ENCODE results near the gene PARD3.

The PARD3 gene

GRCh38 chr10:34206078-34206934, 608.8 kb downstream of the PARD3 start:
- ATAC-seq (ENCODE audit: low read depth), result no peak
- H3K36me3 Mint-ChIP-seq, result no peaks in the 10 kb centered on the region
- peaks cover 2% of the 10 kb centered on the region for H3K9me3 Mint-ChIP-seq
- no peak for DNase-seq (ENCODE audit: low spot score in 2 of 2)
- no peak overlapping the region for H3K4me3 Mint-ChIP-seq
- H3K27ac Mint-ChIP-seq, result no peak overlapping the region
- peaks cover 1% of the 10 kb centered on the region for H3K27me3 Mint-ChIP-seq
- H3K4me1 Mint-ChIP-seq, result no peaks in the 10 kb centered on the region

DNA sequence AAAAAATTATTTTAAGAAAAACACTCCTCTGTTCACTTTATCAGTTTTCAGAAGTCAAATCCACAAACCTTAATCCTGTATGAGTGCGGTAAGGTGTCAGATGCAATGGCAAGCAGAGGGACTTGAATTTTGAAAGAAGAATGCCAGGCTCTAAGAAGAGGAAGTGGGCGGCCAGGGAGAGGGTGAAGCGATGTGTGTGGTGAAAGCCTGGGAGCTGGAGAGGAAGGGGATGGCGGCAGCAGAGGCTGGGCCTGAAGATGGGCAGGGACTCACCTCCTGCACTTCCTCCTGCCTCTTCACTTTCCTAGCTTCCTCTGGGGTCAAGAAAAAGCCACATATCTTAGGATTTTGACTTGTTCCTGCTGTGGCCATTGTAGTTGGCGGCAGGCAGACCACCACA, 609.6 kb downstream of the PARD3 start:
- H3K27me3 Mint-ChIP-seq, result peaks cover 1% of the 10 kb centered on the region
- DNase-seq (ENCODE audit: low spot score in 2 of 2) (no peak), ATAC-seq (ENCODE audit: low read depth) (no peak)
- no peaks in the 10 kb centered on the region for H3K36me3 Mint-ChIP-seq
- H3K4me3 Mint-ChIP-seq, result no peak overlapping the region
- no peaks in the 10 kb centered on the region for H3K9me3 Mint-ChIP-seq
- H3K4me1 Mint-ChIP-seq, result no peaks in the 10 kb centered on the region
- H3K27ac Mint-ChIP-seq, result no peak overlapping the region

DNA sequence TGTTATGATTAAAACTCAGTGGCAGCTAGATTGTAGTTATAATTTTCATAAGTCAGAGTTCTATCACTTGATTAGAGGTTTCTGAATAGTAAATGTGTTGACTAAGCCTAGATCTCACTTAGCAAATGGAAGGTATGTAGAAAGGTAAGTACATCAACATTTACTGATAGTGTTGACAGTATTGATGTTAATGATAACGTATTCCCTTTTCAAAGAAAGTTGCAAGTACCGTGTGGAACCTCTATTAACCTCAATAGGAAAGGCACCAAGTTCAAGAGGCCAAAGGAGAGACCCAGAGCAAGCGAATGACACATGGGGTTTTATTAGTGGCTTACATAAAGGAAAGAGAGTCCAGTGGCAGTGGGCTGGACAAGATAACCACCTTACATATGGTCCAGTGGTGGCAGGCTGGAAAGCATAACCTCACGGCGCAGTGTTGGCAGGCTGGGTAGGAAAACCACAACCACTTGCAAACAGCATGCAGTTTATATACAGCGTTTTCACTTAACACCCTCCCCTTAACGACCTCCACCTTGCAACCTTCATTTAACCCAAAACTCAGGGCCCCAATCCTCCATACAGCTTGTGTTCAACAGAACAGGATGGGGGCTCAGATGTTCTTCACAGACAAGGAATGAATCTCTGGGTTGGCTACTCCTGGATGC, 611.0 kb downstream of the PARD3 start:
- Mint-ChIP-seq H3K4me1 (no peaks in the 10 kb centered on the region), H3K36me3 (no peaks in the 10 kb centered on the region), H3K27ac (no peak overlapping the region), H3K9me3 (no peaks in the 10 kb centered on the region), H3K4me3 (no peak overlapping the region), H3K27me3 (peaks cover 1% of the 10 kb centered on the region)
- no peak for DNase-seq (ENCODE audit: low spot score in 2 of 2)
- ATAC-seq (ENCODE audit: low read depth), result no peak

DNA sequence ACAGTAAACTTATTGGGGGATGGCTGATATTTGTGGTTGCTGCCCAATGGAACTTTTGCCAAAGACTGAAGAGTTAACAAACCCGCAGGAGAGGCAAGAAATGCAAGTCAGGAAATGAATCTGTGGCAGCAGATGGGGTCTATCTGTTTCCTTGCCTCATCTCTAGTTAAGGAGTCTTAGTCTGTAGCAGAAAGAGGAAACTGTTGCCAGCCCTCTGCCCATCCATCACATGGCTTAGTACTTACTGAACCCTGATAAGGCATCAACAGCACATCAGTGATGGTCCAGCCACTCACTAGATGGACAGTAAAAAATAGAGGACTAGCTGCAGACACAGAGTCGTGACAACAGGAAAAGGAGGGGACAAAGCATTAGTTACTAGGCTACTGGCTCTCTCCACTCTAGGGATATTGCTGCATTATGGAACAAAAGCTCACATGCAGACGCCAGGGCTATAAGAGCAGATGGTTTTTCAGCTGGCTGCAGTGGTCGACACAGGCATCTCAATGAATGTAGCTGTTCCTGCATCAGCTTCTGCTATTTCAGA, 614.7 kb downstream of the PARD3 start:
- no peaks in the 10 kb centered on the region for H3K9me3 Mint-ChIP-seq
- no peak for DNase-seq (ENCODE audit: low spot score in 2 of 2)
- H3K4me3 Mint-ChIP-seq, result no peak overlapping the region
- no peak overlapping the region for H3K27ac Mint-ChIP-seq
- no peaks in the 10 kb centered on the region for H3K4me1 Mint-ChIP-seq
- H3K27me3 Mint-ChIP-seq, result peaks cover 1% of the 10 kb centered on the region
- ATAC-seq (ENCODE audit: low read depth), result no peak
- no peaks in the 10 kb centered on the region for H3K36me3 Mint-ChIP-seq

GRCh38 chr10:34198953-34199352, 616.1 kb downstream of the PARD3 start:
- no peaks in the 10 kb centered on the region for H3K36me3 Mint-ChIP-seq
- no peak for DNase-seq (ENCODE audit: low spot score in 2 of 2)
- no peaks in the 10 kb centered on the region for H3K27me3 Mint-ChIP-seq
- H3K9me3 Mint-ChIP-seq, result no peaks in the 10 kb centered on the region
- H3K27ac Mint-ChIP-seq, result no peak overlapping the region
- H3K4me3 Mint-ChIP-seq, result no peak overlapping the region
- ATAC-seq (ENCODE audit: low read depth), result no peak
- H3K4me1 Mint-ChIP-seq, result no peaks in the 10 kb centered on the region

- ATAC-seq (ENCODE audit: low read depth) (no peak), DNase-seq (ENCODE audit: low spot score in 2 of 2) (no peak)
- Mint-ChIP-seq H3K27ac (no peak overlapping the region), H3K9me3 (no peaks in the 10 kb centered on the region), H3K4me3 (no peak overlapping the region), H3K36me3 (no peaks in the 10 kb centered on the region), H3K4me1 (no peaks in the 10 kb centered on the region), H3K27me3 (no peaks in the 10 kb centered on the region)
Measured at GRCh38 chr10:34196058-34196433, 619.0 kb downstream of the PARD3 start.

- Mint-ChIP-seq H3K36me3 (no peaks in the 10 kb centered on the region), H3K4me3 (no peak overlapping the region)
- no peak for ATAC-seq (ENCODE audit: low read depth)
Measured at GRCh38 chr10:34195364-34196057, 619.6 kb downstream of the PARD3 start.

DNA sequence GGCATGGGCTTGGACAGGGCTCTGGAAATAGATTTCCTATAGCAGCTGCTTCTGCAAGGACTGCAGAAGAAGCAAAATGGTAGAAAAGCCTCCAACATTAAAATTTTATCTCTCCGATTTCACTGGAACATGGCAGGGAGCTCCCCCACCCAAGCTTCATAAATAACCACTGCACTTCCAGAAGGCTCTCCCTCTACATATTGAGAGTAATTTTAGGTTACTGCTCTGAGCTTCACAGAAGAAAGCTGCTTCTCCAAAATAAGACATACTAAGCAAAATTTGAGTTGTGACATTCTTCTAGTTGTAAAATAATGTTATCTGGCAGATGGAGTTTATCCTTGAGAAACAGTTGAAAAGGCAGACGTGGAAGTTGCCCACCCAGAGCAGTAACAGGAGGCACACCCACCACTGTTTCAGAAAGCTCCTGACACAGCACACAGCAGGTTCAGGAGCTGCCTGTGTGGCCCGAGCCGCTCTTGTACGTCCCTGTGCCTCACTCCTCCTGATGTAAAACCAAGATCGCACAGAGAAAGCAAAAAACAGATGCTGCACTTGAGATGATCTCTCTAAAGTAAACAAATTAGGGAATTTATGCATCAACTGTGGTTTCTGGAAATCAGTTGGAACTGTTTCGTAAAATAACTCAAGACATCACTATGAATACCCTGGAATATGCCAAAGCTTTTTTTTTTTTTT, 621.0 kb downstream of the PARD3 start:
- Mint-ChIP-seq H3K4me3 (no peak overlapping the region), H3K27ac (no peak overlapping the region), H3K27me3 (no peaks in the 10 kb centered on the region), H3K36me3 (no peaks in the 10 kb centered on the region), H3K4me1 (no peaks in the 10 kb centered on the region), H3K9me3 (no peaks in the 10 kb centered on the region)
- no peak for DNase-seq (ENCODE audit: low spot score in 2 of 2)
- no peak for ATAC-seq (ENCODE audit: low read depth)

More at GRCh38 chr10:34195364-34196057, 619.6 kb downstream of the PARD3 start:
- no peaks in the 10 kb centered on the region for H3K9me3 Mint-ChIP-seq
- H3K27me3 Mint-ChIP-seq, result no peaks in the 10 kb centered on the region
- H3K4me1 Mint-ChIP-seq, result no peaks in the 10 kb centered on the region
- no peak overlapping the region for H3K27ac Mint-ChIP-seq
- no peak for DNase-seq (ENCODE audit: low spot score in 2 of 2)

DNA sequence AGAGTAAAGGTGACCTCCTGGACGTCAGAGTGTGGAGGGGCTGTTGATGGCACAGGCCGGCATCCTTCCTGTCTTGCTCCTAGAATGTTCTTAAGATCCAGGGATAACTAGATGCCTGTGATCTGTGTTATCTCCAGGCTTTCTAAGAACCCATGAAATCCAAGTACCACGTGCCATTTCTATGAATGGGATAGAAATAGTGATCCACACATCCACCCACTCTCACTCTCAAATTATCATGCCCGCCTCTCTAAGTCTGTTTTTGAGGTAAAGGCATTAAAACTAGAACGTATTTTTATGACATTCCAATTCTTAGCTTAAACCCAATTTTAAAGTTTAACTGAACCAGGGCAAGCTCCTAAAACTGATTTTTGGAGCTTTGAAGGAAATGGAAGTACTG, 622.5 kb downstream of the PARD3 start:
- no peak overlapping the region for H3K4me3 Mint-ChIP-seq
- H3K36me3 Mint-ChIP-seq, result no peaks in the 10 kb centered on the region
- no peaks in the 10 kb centered on the region for H3K9me3 Mint-ChIP-seq
- no peaks in the 10 kb centered on the region for H3K4me1 Mint-ChIP-seq
- ATAC-seq (ENCODE audit: low read depth) (no peak), DNase-seq (ENCODE audit: low spot score in 2 of 2) (no peak)
- no peak overlapping the region for H3K27ac Mint-ChIP-seq
- no peaks in the 10 kb centered on the region for H3K27me3 Mint-ChIP-seq

DNA sequence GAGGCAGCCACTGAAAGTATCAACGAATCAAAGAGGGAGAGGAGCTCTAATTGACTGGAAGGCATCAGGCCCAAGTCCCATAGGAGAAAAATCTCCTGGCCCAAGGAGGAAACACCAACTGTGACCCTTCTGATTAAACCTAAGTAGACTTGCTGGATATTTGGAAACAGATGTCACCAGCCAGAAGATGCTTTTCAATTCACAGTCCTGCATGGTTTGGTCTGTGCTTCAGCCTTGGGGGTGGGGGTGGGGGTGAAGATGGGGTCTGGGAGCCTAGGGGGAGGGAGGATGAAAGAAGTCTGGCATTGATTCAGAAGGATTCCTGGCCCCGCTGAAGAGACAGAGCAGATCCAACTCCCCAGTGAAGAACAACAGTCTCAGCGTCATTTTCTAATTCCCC, 623.7 kb downstream of the PARD3 start:
- Mint-ChIP-seq H3K4me1 (no peaks in the 10 kb centered on the region), H3K9me3 (no peaks in the 10 kb centered on the region), H3K36me3 (no peaks in the 10 kb centered on the region), H3K27ac (no peak overlapping the region), H3K27me3 (no peaks in the 10 kb centered on the region), H3K4me3 (no peak overlapping the region)
- no peak for DNase-seq (ENCODE audit: low spot score in 2 of 2)
- no peak for ATAC-seq (ENCODE audit: low read depth)

DNA sequence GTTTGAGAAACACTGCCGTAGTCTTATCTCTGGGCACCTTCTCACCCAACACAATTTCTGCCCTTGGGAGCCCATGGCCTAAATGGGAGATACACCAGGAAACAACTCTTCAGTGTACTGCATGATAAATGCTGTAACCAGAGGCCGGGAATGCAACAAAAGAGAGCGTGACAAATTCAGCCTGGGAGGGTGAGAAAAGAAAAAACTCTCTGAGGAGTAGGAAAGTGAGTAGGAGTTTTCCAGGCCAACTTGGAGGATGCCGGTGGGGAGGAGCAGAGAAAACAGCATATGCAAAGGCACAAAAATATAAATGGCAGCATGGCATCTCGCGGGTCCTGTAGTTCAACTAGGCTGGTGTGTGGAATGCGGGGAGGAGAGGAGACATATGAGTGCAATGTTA, 624.5 kb downstream of the PARD3 start:
- H3K27me3 Mint-ChIP-seq, result peaks cover 2% of the 10 kb centered on the region
- H3K4me1 Mint-ChIP-seq, result no peaks in the 10 kb centered on the region
- H3K27ac Mint-ChIP-seq, result no peak overlapping the region
- DNase-seq (ENCODE audit: low spot score in 2 of 2) (no peak), ATAC-seq (ENCODE audit: low read depth) (no peak)
- H3K36me3 Mint-ChIP-seq, result no peaks in the 10 kb centered on the region
- H3K4me3 Mint-ChIP-seq, result no peak overlapping the region
- H3K9me3 Mint-ChIP-seq, result no peaks in the 10 kb centered on the region

DNA sequence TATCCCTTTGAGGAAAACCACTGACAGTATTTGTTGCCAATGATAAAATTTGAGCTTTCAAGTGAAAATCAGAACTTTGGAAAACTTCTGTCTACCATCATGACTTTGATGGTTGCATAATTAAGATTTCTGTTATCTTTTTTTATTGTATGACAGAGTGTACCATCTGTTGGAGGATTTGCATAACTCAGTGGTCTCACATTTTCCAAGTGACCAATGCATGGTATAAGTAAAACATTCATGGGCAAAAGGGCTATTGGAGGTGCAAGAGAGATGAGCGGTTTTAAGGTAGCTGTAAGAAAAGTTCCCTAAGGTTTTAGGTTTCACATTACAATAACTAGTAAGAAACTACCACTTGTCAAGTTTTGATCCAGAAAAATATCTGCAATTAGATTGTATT, 625.3 kb downstream of the PARD3 start:
- Mint-ChIP-seq H3K27me3 (peaks cover 2% of the 10 kb centered on the region), H3K27ac (no peak overlapping the region), H3K9me3 (no peaks in the 10 kb centered on the region), H3K4me3 (no peak overlapping the region), H3K4me1 (no peaks in the 10 kb centered on the region), H3K36me3 (no peaks in the 10 kb centered on the region)
- DNase-seq (ENCODE audit: low spot score in 2 of 2) (no peak), ATAC-seq (ENCODE audit: low read depth) (no peak)

DNA sequence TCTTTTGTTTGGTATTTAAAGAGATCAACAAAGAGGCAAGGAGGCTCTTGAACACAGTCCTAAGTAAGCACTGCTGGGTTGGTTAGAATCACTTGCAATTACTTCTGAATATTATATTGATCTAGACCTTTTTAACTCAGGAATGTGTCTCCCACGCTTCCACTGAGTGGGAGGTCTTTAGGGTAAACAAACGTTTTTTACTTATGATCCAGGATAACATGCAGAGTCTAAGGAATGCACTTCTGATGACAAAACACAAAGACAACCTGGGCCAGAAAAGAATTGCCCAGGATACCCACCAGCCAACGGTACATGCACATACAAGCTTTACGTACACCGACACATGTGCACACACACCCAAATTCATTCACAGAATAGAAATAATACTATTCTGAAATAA, 626.9 kb downstream of the PARD3 start:
- Mint-ChIP-seq H3K4me3 (no peak overlapping the region), H3K36me3 (no peaks in the 10 kb centered on the region), H3K27ac (no peak overlapping the region), H3K9me3 (peaks cover 2% of the 10 kb centered on the region), H3K27me3 (peaks cover 2% of the 10 kb centered on the region), H3K4me1 (no peaks in the 10 kb centered on the region)
- DNase-seq (ENCODE audit: low spot score in 2 of 2), result no peak
- no peak for ATAC-seq (ENCODE audit: low read depth)

GRCh38 chr10:34187201-34187600, 627.9 kb downstream of the PARD3 start:
- Mint-ChIP-seq H3K36me3 (no peaks in the 10 kb centered on the region), H3K27ac (no peak overlapping the region), H3K9me3 (peaks cover 2% of the 10 kb centered on the region), H3K27me3 (peaks cover 2% of the 10 kb centered on the region), H3K4me1 (no peaks in the 10 kb centered on the region), H3K4me3 (no peak overlapping the region)
- ATAC-seq (ENCODE audit: low read depth) (no peak), DNase-seq (ENCODE audit: low spot score in 2 of 2) (no peak)
